ENCODE results near the gene CLCNKB. TPM values are rescaled to one million over a fixed set of nuclear protein-coding genes. Genes with fewer than 3 reads are reported as not detected.
"Not testable (repeated sequence)": the region's sequence is repeated elsewhere in the genome, so short reads cannot be mapped to it uniquely, and the experiment has no call there.

Gene CLCNKB
- total RNA-seq, 1 experiment from 2014 or later = 1.1 TPM

- TF ChIP-seq CTCF (conservative IDR thresholded peaks at IDR 0.05) (no peak), EZH2 (IDR thresholded peaks at IDR 0.05; ENCODE audit: low read depth) (no peak)
- Histone ChIP-seq H4K20me1 (ENCODE audit: insufficient read depth) (no peaks in the 10 kb centered on the region), H3K9me3 (ENCODE audit: insufficient read depth, low read depth) (no peaks in the 10 kb centered on the region), H3K36me3 (ENCODE audit: low read depth) (no peaks in the 10 kb centered on the region), H3K27ac (no peak within 1 kb of the TSS), H3K79me2 (ENCODE audit: low read depth) (no peaks in the 10 kb centered on the region), H3F3A (ENCODE audit: insufficient read depth, low read depth) (0 out of 2 replicates have a peak, but pooled peaks cover 3% of the 10 kb centered on the region), H3K4me1 (replicated peaks; ENCODE audit: insufficient read depth) (no peaks in the 10 kb centered on the region), H3K9me2 (ENCODE audit: insufficient read depth) (no peaks in the 10 kb centered on the region), H3K4me3 (no peak within 1 kb of the TSS), H2AFZ (no peak within 1 kb of the TSS), H3K4me2 (no peak within 1 kb of the TSS), H3K27me3 (ENCODE audit: insufficient read depth, low read depth) (no peaks in the 10 kb centered on the region)
- POLR2A ChIA-PET (ENCODE audit: unreplicated experiment) = no interaction called here
- CTCF ChIA-PET = no interaction called here
- BruUV-seq (replicated peaks) = no TSS peak
- DNase-seq = no peak
- intact Hi-C loops (cut with micrococcal nuclease; ENCODE audit: unreplicated experiment) = no loop called here
Measured at GRCh38 chr1:16021681-16022080, 21.9 kb upstream of the CLCNKB start, which contains the start of gene CLCNKA. TSS of gene CLCNKA (plus strand) at chr1:16022036. CDS start at chr1:16022620, 584 bp downstream.

- no peak for DNase-seq
- CTCF ChIA-PET = no interaction called here
- no TSS peak for BruUV-seq (replicated peaks)
Measured at GRCh38 chr1:16022393-16022792, 21.2 kb upstream of the CLCNKB start.

GRCh38 chr1:16023050-16023653, 20.4 kb upstream of the CLCNKB start:
- TF ChIP-seq EZH2 (IDR thresholded peaks at IDR 0.05; ENCODE audit: low read depth) = no peak
- no peak for TF ChIP-seq CTCF (conservative IDR thresholded peaks at IDR 0.05)
- intact Hi-C loops (cut with micrococcal nuclease; ENCODE audit: unreplicated experiment) = no loop called here
- POLR2A ChIA-PET (ENCODE audit: unreplicated experiment) = no interaction called here

More at GRCh38 chr1:16022393-16022792, 21.2 kb upstream of the CLCNKB start:
- no peak for TF ChIP-seq EZH2 (IDR thresholded peaks at IDR 0.05; ENCODE audit: low read depth)
- TF ChIP-seq CTCF (conservative IDR thresholded peaks at IDR 0.05) = no peak
- Histone ChIP-seq H3K79me2 (ENCODE audit: low read depth) (no peaks in the 10 kb centered on the region), H3K9me3 (ENCODE audit: insufficient read depth, low read depth) (no peaks in the 10 kb centered on the region), H3K4me1 (replicated peaks; ENCODE audit: insufficient read depth) (no peaks in the 10 kb centered on the region), H3K9me2 (ENCODE audit: insufficient read depth) (no peaks in the 10 kb centered on the region), H2AFZ (no peak overlapping the region), H4K20me1 (ENCODE audit: insufficient read depth) (no peaks in the 10 kb centered on the region), H3K27ac (no peak overlapping the region), H3K4me3 (no peak overlapping the region), H3K36me3 (ENCODE audit: low read depth) (no peaks in the 10 kb centered on the region), H3K4me2 (no peak overlapping the region), H3K27me3 (ENCODE audit: insufficient read depth, low read depth) (no peaks in the 10 kb centered on the region), H3F3A (ENCODE audit: insufficient read depth, low read depth) (0 out of 2 replicates have a peak, but pooled peaks cover 3% of the 10 kb centered on the region)
- intact Hi-C loops (cut with micrococcal nuclease; ENCODE audit: unreplicated experiment) = no loop called here
- POLR2A ChIA-PET (ENCODE audit: unreplicated experiment) = no interaction called here

GRCh38 chr1:16026302-16026701, 17.3 kb upstream of the CLCNKB start:
- H3K9me2 ChIP-seq (ENCODE audit: insufficient read depth); intact Hi-C loops (cut with micrococcal nuclease; ENCODE audit: unreplicated experiment); POLR2A ChIA-PET (ENCODE audit: unreplicated experiment); H4K20me1 ChIP-seq (ENCODE audit: insufficient read depth); H3K4me1 ChIP-seq (replicated peaks; ENCODE audit: insufficient read depth); H3F3A ChIP-seq (ENCODE audit: insufficient read depth, low read depth); H3K9me3 ChIP-seq (ENCODE audit: insufficient read depth, low read depth); H3K79me2 ChIP-seq (ENCODE audit: low read depth); H3K4me3 ChIP-seq; H3K27me3 ChIP-seq (ENCODE audit: insufficient read depth, low read depth); H2AFZ ChIP-seq; DNase-seq; H3K4me2 ChIP-seq; BruUV-seq (replicated peaks); H3K36me3 ChIP-seq (ENCODE audit: low read depth); H3K27ac ChIP-seq: not testable (repeated sequence)
- CTCF ChIA-PET = interaction anchor here (0.7 kb wide), 1 partner anchor 875 kb away, joined by 9 read pairs; no protein-coding TSS in a partner anchor

More at GRCh38 chr1:16023050-16023653, 20.4 kb upstream of the CLCNKB start:
- H3F3A ChIP-seq (ENCODE audit: insufficient read depth, low read depth) = 0 out of 2 replicates have a peak, but pooled peaks cover 3% of the 10 kb centered on the region
- CTCF ChIA-PET = no interaction called here
- no TSS peak for BruUV-seq (replicated peaks)
- no peak overlapping the region for H3K27ac ChIP-seq
- DNase-seq = no peak
- no peak overlapping the region for H3K4me2 ChIP-seq
- no peaks in the 10 kb centered on the region for H3K9me2 ChIP-seq (ENCODE audit: insufficient read depth)
- H3K79me2 ChIP-seq (ENCODE audit: low read depth) = no peaks in the 10 kb centered on the region
- no peak overlapping the region for H3K4me3 ChIP-seq
- H3K36me3 ChIP-seq (ENCODE audit: low read depth) = no peaks in the 10 kb centered on the region
- H4K20me1 ChIP-seq (ENCODE audit: insufficient read depth) = no peaks in the 10 kb centered on the region
- no peak overlapping the region for H2AFZ ChIP-seq
- H3K4me1 ChIP-seq (replicated peaks; ENCODE audit: insufficient read depth) = no peaks in the 10 kb centered on the region
- H3K27me3 ChIP-seq (ENCODE audit: insufficient read depth, low read depth) = no peaks in the 10 kb centered on the region
- H3K9me3 ChIP-seq (ENCODE audit: insufficient read depth, low read depth) = no peaks in the 10 kb centered on the region

Measured in PC-9 (cell line).